NB4 (cell line): Measurements from ENCODE around the gene SLC25A46.

Experiments used
- CTCF ChIP-seq: IDR thresholded peaks from one replicate; pipeline ENCODE4 v1.5.1; 2012; ENCODE audit warnings: low read depth, low read length
- MAX ChIP-seq: IDR thresholded peaks from 2 replicates; pipeline ENCODE4 v1.6.1; 2011; ENCODE audit warnings: low read depth, low read length
- MYC ChIP-seq: IDR thresholded peaks from 2 replicates; pipeline ENCODE4 v1.6.1; 2011; ENCODE audit warnings: low read depth, low read length
- POLR2A ChIP-seq: IDR thresholded peaks from 2 replicates; pipeline ENCODE4 v1.6.1; 2011; ENCODE audit warnings: mild to moderate bottlenecking; ENCODE audit not compliant: insufficient read length; ENCODE audit errors: extremely low read depth

- TF ChIP-seq CTCF (no peak), POLR2A (no peak), MYC (no peak), MAX (no peak)
These were observed 30.3 kb downstream of the SLC25A46 start for GRCh38 chr5:110769000-110769681.
